Measurements from ENCODE around the gene ITGB1.
A peak's percentile ranks its signal among the peaks of the same experiment; 100 is the strongest.
"Not testable (repeated sequence)": the region's sequence is repeated elsewhere in the genome, so short reads cannot be mapped to it uniquely, and the experiment has no call there.

The ITGB1 gene

DNA sequence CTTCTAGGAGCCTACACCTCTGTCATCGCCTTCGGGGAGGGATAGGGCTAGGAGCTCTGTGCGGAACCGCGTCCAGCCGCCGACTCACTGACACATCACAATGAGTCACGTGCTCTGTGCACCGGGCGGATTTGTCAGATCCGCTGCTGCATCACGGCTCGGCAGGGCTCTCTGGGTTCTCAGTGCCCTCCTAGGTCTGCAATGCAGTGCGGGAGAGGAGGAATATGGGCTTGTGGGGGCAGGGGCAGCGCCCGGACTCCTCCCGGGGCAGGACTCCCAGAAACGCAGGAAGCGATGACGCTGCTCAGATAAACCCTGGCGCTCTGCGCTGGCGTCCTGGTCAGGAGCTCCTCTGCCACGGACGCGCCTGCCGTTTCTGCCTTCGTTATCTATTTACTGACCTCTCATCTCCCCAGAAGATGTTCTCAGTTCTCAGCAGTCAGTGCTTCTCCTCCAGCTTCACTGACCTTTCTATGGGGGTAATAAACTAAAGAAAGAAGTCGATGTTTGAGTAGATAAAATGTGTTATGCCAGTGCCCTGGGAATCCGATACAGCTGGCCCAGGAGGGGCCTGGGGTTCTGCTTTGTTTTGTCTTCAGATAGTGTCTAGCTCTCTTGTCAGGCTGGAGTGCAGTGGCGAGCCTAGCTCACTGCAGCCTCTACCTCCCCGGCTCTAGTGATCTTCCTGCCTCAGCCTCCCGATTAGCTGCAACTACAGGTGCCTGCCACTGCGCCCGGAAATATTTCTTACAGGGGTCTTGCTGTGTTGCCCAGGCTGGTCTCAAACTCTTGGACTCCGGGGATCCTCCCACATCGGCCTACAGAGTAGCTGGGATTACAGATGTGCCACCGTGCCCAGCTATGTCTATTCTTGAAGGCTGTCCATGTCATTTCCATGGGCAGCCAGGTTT lies 22.8 kb upstream of the ITGB1 start:
- DNase-seq (ENCODE audit: low read depth in 3 of 3), result peak; percentile 65 to 83 (median 75)

DNA sequence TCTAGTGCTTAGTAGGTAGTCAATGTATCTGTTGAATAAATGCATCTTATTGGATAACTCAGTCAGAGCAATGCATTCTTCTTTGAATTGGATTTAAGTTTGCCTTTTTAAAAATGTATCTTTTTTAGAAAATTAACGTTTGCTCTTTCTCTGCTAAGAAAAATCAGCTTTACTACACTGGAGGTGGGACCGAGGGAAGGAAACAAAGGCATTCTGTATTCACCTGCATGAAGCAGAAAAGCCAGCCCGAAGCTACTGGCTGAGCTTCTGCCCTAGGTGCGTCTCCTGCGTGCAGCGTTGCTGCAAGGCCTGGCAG lies 22.2 kb upstream of the ITGB1 start:
- DNase-seq (ENCODE audit: low read depth in 3 of 3), result no peak

- DNase-seq (ENCODE audit: low read depth in 3 of 3), result not testable (repeated sequence)
Measured at GRCh38 chr10:32979719-32980118, 21.7 kb upstream of the ITGB1 start.

DNA sequence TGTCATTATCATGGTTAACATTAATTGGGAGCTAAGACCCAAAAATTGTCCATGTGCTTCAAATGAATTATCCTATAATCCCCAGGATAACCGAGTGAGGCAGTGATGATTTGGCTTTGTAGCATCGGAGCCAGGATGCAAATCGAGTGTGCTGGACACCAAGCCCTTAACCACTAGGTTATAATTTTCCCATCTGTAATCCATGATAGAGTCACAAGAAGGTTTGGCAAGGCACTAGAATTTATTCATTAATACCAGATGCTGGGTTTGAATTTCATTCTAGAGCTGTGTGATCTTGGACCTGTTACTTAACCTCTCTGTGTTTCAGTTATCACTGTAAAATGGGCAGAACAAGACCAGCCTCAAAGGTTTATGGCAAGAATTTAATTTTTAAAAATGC lies 21.0 kb upstream of the ITGB1 start:
- no peak for DNase-seq (ENCODE audit: low read depth in 3 of 3)

DNA sequence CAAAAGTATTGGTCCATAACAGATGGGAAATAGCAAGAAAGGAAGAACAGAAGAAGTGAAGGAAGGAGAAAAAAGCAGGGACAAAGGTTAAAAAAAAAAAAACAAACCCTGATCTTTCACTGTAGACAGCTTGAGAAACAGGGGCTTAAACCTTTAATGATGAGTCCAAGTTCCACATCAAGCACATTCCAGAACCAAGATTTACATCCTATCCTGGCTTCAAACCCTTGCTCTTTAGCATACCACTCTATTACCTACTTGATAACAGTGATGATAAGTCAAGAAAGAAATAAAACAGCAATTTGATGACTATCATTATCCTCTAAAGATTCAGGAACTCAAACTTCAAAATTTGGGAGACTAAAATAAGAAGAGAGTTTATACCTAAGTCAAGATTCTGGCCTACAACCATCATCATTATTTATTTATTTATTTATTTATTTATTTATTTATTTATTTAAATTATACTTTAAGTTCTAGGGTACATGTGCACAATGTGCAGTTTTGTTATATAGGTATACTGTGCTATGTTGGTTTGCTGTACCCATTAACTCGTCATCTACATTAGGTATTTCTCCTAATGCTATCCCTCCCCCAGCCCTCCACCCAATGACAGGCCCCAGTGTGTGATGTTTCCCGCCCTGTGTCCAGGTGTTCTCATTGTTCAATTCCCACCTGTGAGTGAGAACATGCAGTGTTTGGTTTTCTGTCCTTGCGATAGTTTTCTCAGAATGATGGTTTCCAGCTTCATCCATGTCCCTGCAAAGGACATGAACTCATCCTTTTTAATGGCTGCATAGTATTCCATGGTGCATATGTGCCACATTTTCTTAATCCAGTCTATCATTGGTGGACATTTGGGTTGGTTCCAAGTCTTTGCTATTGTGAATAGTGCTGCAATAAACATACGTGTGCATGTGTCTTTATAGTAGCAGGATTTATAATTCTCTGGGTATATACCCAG lies 20.1 kb upstream of the ITGB1 start:
- not testable (repeated sequence) for DNase-seq (ENCODE audit: low read depth in 3 of 3)

GRCh38 chr10:32976338-32976737 lies 18.3 kb upstream of the ITGB1 start:
- DNase-seq (ENCODE audit: low read depth in 3 of 3), result no peak

DNA sequence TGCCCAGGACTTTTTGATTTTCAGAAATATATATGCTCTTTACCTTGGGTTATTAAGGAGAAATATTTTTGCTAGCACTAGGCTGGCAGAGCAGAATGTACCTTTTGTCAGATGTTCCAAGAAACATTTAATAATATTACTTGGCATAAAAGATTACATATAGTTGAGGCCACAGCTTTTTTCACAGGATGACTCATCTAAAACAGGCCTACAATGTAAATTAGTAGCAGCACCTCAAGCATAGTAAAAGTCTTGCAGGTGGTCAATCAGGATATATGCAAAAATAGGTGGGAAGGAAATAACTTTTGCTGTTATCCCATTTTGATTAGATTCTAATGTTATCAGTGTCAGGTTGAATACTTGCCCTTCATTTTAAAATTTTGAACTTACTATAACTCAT lies 14.9 kb upstream of the ITGB1 start:
- no peak for DNase-seq (ENCODE audit: low read depth in 3 of 3)

DNA sequence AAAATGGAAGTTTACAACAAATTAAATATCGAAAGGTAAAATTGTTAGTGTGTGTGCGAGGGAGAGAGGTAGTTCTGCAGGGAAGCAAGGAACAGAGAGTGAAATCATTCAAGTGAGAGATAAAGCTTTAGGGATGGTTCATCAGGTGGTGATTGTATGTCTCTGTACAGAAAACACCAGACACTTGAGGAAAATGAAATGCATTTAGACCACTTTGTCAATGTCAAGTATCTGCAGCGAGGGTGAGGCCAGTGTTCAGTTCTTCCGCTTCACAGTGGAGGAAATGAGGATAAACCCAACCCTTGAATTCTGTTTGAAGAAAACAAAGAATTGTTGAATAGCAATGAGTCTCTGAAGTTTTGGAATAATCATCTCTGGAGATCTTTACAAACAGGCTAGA lies 14.4 kb upstream of the ITGB1 start:
- DNase-seq (ENCODE audit: low read depth in 3 of 3), result no peak

- no peak for DNase-seq (ENCODE audit: low read depth in 3 of 3)
Measured at GRCh38 chr10:32971536-32972091, 13.6 kb upstream of the ITGB1 start.

DNA sequence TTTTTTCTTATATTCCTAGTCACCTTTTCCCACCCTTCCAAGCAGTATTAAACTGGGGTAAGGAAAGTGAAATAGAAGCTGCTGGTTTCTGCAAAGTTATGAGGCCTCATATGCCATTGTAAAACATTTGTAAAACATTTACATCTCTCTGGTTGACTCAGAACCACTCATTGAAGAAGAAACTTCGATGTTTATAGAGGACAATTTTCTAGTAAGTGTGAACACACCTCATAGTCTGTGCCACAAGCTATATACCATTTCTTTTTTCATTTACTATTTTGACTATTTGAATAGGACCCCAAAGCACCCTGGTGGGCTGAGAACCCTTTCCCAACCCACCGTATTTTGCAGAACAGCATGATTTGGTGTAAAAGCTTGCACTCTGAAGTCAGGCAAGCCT lies 12.9 kb upstream of the ITGB1 start:
- no peak for DNase-seq (ENCODE audit: low read depth in 3 of 3)

DNA sequence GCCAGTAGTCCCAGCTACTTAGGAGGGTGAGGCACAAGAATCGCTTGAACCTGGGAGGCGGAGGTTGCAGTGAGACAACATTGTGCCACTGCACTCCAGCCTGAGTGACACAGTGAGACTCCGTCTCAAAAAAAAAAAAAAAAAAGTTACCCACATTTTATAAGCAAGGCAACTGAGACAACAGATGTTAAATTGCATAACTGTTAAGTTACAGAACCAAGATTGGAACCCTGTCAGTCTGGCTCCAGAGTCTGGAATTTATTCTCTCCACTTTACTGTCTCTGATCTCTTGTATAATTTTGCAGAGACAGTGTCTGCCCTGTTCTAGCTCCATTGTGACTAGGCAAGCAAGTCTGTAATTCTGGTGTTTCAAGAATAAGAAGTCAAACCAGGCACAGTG lies 6.2 kb upstream of the ITGB1 start:
- DNase-seq (ENCODE audit: low read depth in 3 of 3), result no peak

DNA sequence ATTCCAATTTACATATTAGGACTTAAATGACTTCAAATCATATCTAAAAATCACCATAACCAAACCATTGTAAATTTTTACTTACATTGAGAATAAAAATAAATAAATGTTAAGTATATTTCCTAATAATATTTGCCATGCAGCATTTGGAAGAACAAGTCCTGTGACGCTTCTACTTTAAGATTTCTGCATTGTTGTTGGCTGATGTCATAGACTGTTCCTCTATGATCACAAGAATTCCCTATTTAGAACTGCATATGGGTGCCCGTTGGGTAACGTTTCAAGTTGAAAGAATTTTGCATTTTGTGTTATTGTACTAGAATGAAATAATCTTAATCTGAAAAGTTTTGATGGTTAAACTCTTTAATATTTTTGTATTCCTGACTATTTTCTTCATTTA lies 5.1 kb upstream of the ITGB1 start:
- no peak for DNase-seq (ENCODE audit: low read depth in 3 of 3)

- DNase-seq (ENCODE audit: low read depth in 3 of 3), result no peak
Measured at GRCh38 chr10:32962521-32962920, 4.5 kb upstream of the ITGB1 start.

- no peak for DNase-seq (ENCODE audit: low read depth in 3 of 3)
Measured at GRCh38 chr10:32961895-32962369, 3.9 kb upstream of the ITGB1 start.

DNA sequence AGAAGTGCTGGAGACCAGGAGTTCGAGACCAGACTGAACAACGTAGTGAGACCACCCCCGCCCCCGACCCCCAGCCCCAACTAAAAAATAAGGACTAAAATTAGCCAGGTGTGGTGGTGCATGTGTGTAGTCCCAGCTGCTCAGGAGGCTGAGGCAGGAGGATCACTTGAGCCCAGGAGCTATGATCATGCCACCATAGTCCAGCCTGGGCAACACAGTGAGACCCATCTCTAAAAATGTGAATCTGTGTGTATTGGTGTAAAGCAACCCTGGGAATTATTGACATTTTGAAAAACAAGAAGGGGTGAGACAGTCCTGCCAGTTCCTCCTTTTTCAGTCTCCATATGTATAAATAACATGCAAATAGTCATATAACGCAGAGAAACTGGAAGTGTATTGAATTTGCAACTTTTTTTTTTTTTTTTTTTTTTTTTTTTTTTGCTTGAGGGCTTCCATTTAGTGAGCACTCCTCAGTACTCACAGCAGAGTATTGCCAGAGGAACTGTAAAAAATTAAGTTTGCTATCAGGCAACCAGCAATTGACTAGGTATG lies 3.4 kb upstream of the ITGB1 start:
- DNase-seq (ENCODE audit: low read depth in 3 of 3), result no peak

GRCh38 chr10:32960022-32960421 lies 2.0 kb upstream of the ITGB1 start:
- DNase-seq (ENCODE audit: low read depth in 3 of 3), result no peak

GRCh38 chr10:32959006-32959920 lies 1.2 kb upstream of the ITGB1 start:
- peak in 1 of 3 experiments; percentile 28 for DNase-seq (ENCODE audit: low read depth in 3 of 3)

DNA sequence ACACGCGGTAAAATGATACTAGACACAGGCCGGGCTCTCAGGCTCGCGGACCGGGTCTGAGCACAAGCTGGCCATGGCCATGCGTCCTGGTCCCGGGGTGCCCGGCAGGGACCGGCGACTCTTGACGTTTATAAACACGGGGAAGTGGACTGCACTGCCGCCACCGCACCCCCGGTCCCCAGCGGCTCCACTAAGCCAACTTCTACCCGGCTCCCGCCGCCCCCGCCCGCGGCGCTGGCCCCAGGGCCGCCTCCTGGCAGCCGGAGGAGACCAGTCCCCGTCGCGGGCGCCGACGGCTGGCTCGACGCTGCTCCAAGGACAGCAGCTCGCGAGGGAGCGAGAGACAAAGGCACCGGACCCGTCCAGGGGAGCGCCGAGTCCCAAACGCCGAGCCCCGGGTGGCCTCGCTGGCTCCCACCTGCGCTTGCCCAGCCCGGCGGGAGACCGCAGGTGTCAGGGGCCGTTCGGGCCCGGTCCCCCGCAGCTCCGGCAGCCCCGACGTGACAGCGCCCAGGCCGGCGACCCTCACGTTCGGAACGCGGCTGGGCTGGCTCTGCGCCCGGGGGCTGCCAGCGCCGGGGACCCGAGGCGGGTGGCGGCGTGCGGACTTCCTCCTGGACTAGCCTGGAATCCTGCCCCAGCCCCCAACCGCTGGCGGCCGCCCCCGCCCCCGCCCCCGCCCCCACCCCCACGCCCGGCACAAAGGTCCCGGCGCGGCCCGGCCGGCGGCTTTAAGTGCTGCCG lies 517 bp downstream of the ITGB1 start:
- peak in 1 of 3 experiments; percentile 39 for DNase-seq (ENCODE audit: low read depth in 3 of 3)

- DNase-seq (ENCODE audit: low read depth in 3 of 3), result no peak
Measured at GRCh38 chr10:32956365-32957197, 1.4 kb downstream of the ITGB1 start.
